Adrenal gland (tissue), 12 donors: ENCODE data around the gene PHC2. TPM values are rescaled to one million over a fixed set of nuclear protein-coding genes. Genes with fewer than 3 reads are reported as not detected.

Experiments
- DNase-seq, 7 donors: peaks; one replicate each; pipeline ENCODE4 v3.0.0-alpha.2; 2019 to 2020
- H3K27ac ChIP-seq, 5 donors: fragments of 200-600 bp; sonication (generic) in 4 of 5; 1 replicate in 3 of 5; 2 replicates in 2 of 5; pipeline versions ENCODE4 v1.5.1 to v1.8.0; 2016 to 2020; ENCODE audit warnings: mild to moderate bottlenecking in 1 of 5
- H3K27me3 ChIP-seq: fragments of 200-600 bp; 2 replicates; pipeline ENCODE4 v1.8.0; 2021
- H3K36me3 ChIP-seq, 2 donors: fragments of 200-600 bp; replicated peaks in 1 of 2; 1 replicate in 1 of 2; 2 replicates in 1 of 2; pipeline versions ENCODE4 v1.5.1 to v1.8.0; 2018 to 2022
- H3K4me1 ChIP-seq, 2 donors: fragments of 200-600 bp; replicated peaks in 1 of 2; 1 replicate in 1 of 2; 2 replicates in 1 of 2; pipeline versions ENCODE4 v1.5.1 to v1.8.0; 2018 to 2021
- H3K4me3 ChIP-seq, 4 donors: fragments of 200-600 bp; sonication (generic) in 3 of 4; one replicate each; pipeline ENCODE4 v1.5.1; 2016 to 2018
- H3K9me3 ChIP-seq, 3 donors: fragments of 200-600 bp; sonication (generic) in 1 of 3; replicated peaks in 1 of 3; 1 replicate in 2 of 3; 2 replicates in 1 of 3; pipeline versions ENCODE4 v1.5.1 to v1.8.0; 2016 to 2021
- POLR2A ChIP-seq, 2 donors: fragments of 450-650 bp; IDR thresholded peaks; one replicate each; pipeline ENCODE4 v1.6.1; 2017; ENCODE audit warnings: antibody characterized with exemption in 2 of 2, mild to moderate bottlenecking in 2 of 2, moderate library complexity in 1 of 2
- WGBS, 4 donors: extraction: QIAGEN DNeasy Blood & Tissue Kit in 2 of 4; methylation state at CpG; one replicate each; pipeline versions ENCODE4 v1.1.5 to v1.1.7; 2013 to 2017; 5-methylcytosine and 5-hydroxymethylcytosine counted together
- intact Hi-C, 2 donors: fragments of 100-400 bp; cut with DNase I; formaldehyde crosslinking; loops; one replicate each; pipeline versions ENCODE4 v1.14.1 to v1.15.0; 2022 to 2023
- polyA plus RNA-seq, 3 donors: library from polyadenylated mRNA; stranded (reverse); fragments of 200-250 nt in 2 of 3; fragments of 350-450 nt in 1 of 3; fragmentation: Illumina TruSeq in 1 of 3; extraction: RNeasy Lipid Tissue Mini Kit (QIAGEN cat#74804) in 1 of 3; gene quantifications; one replicate each; pipeline ENCODE4 v1.2.3, GENCODE V29; 2013 to 2014
- total RNA-seq, 9 donors: library from RNA; depleted of rRNA in 4 of 9; stranded (reverse); fragments of >200 nt in 4 of 9; fragments of 120-200 nt in 1 of 9; fragmentation: NEBNext Ultra II Directional in 1 of 9; extraction: Animal tissue kit (Norgen Biotek cat#: 25700) in 1 of 9; gene quantifications; one replicate each; pipeline versions ENCODE4 v1.1.0 to v1.2.4, GENCODE V29; 2013 to 2023
- TF ChIP-seq, protein P1 (sequence below), 6 experiments: fragments of 450-650 bp in 4 of 6; fragments of 200-600 bp in 2 of 6; sonication (generic) in 1 of 6; IDR thresholded peaks; 1 replicate in 5 of 6; 2 replicates in 1 of 6; pipeline versions ENCODE4 v1.5.1 to v1.8.0; 2016 to 2021; ENCODE audit warnings: antibody characterized with exemption in 6 of 6, mild to moderate bottlenecking in 2 of 6, moderate library complexity in 1 of 6
- donor health status: healthy with polysubstance abuse.
- donor health status: Bipolar disorder and iron deficiency.
- donor health status: DM: yes; HTN: yes; CAD: no.
- donor health status: DM: no; HTN: no; CAD: no.
- donor health status: DM: no; HTN: no; CAD: no.
- donor health status: DM: yes; HTN: yes; CAD: no.

PHC2 gene
- total and polyA plus RNA-seq, 12 donors, result 24.9 to 164 (median 112) TPM

GRCh38 chr1:33341190-33341589 lies 89.7 kb downstream of the PHC2 start:
- Histone ChIP-seq H3K4me1 (peaks cover 81 to 100% of the 10 kb centered on the region in 2 donors), H3K4me3 (peak overlapping the region in 1 of 4 donors; percentile 21), H3K9me3 (no peaks in the 10 kb centered on the region), H3K27ac (peak overlapping the region in 4 of 5 donors; percentile 4 to 97 (median 56)), H3K27me3 (no peaks in the 10 kb centered on the region), H3K36me3 (peaks cover 0 to 8% of the 10 kb centered on the region in 2 donors)
- TF ChIP-seq, protein P1, sequence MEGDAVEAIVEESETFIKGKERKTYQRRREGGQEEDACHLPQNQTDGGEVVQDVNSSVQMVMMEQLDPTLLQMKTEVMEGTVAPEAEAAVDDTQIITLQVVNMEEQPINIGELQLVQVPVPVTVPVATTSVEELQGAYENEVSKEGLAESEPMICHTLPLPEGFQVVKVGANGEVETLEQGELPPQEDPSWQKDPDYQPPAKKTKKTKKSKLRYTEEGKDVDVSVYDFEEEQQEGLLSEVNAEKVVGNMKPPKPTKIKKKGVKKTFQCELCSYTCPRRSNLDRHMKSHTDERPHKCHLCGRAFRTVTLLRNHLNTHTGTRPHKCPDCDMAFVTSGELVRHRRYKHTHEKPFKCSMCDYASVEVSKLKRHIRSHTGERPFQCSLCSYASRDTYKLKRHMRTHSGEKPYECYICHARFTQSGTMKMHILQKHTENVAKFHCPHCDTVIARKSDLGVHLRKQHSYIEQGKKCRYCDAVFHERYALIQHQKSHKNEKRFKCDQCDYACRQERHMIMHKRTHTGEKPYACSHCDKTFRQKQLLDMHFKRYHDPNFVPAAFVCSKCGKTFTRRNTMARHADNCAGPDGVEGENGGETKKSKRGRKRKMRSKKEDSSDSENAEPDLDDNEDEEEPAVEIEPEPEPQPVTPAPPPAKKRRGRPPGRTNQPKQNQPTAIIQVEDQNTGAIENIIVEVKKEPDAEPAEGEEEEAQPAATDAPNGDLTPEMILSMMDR (IDR thresholded peaks at IDR 0.05), result no peak
- intact Hi-C loops, result no loop called here
- peak in 1 of 7 donors; percentile 11 for DNase-seq
- WGBS, 4 donors, result 71 to 79% (median 74%) methylated on average over 6 of the region's 6 CpGs

GRCh38 chr1:33339413-33339812 lies 91.5 kb downstream of the PHC2 start:
- Histone ChIP-seq H3K9me3 (no peaks in the 10 kb centered on the region), H3K4me1 (peaks cover 81 to 100% of the 10 kb centered on the region in 2 donors), H3K27me3 (no peaks in the 10 kb centered on the region), H3K4me3 (no peak overlapping the region), H3K27ac (peak overlapping the region; percentile 62 to 97 (median 68)), H3K36me3 (peaks cover 0 to 12% of the 10 kb centered on the region in 2 donors)
- peak in 1 of 7 donors; percentile 43 for DNase-seq
- WGBS, 4 donors, result 24 to 56% (median 46%) methylated on average over 2 of the region's 2 CpGs
- intact Hi-C loops, result no loop called here
- TF ChIP-seq POLR2A (IDR thresholded peaks at IDR 0.05), result no peak
- TF ChIP-seq, protein P1 (IDR thresholded peaks at IDR 0.05), result no peak

DNA sequence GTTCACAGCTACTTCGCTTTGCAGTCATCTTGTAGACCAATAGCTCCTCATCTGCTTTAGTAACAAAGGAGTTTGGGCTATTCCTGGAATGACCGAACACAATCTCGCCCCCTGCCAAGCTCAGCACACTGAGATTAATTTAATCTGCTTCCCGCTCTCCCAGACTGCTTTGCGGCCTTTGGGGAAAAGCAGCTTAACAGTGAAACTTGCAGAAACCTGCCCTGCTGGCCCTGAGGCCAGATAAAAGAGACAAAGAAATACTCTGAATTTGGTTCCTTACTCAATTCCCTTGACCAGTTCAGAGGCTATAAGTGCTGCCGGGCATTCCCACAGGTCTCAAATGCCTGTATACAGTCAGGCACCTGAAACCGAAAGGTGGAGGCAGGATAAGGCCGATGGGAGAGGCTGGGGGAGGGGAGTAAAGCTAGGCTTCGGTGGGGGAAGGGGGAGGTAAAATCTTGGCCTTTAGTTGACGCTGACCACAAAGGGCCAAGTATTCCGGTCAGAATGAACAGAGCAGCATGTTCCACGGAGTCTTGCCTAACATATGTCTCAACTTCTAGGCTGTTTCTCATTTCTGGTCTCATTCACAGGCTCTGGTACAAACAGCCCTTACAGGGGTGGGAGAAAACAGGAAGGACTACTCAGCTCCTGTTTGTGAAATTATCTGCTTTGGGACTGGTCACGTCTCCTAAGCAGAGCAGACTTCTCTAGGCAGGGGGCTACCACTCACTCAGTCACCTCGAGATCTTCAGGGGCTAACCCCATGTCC lies 92.3 kb downstream of the PHC2 start:
- Histone ChIP-seq H3K4me1 (peaks cover 80 to 100% of the 10 kb centered on the region in 2 donors), H3K4me3 (peak overlapping the region in 1 of 4 donors; percentile 2), H3K27me3 (no peaks in the 10 kb centered on the region), H3K9me3 (no peaks in the 10 kb centered on the region), H3K27ac (peak overlapping the region; percentile 62 to 97 (median 81)), H3K36me3 (peaks cover 0 to 14% of the 10 kb centered on the region in 2 donors)
- intact Hi-C loops, result no loop called here
- peak; percentile 14 to 30 for TF ChIP-seq POLR2A (IDR thresholded peaks at IDR 0.05)
- TF ChIP-seq, protein P1 (IDR thresholded peaks at IDR 0.05), result no peak
- 36 to 43% (median 39%) methylated on average over 12 to 14 of the region's 14 CpGs for WGBS, 4 donors
- peak in 5 of 7 donors; percentile 50 to 76 (median 62) for DNase-seq

GRCh38 chr1:33338048-33338439 lies 92.9 kb downstream of the PHC2 start:
- no peak for TF ChIP-seq POLR2A (IDR thresholded peaks at IDR 0.05)
- TF ChIP-seq, protein P1 (IDR thresholded peaks at IDR 0.05), result no peak
- Histone ChIP-seq H3K36me3 (peaks cover 0 to 18% of the 10 kb centered on the region in 2 donors), H3K4me3 (peak overlapping the region in 1 of 4 donors; percentile 5), H3K9me3 (no peaks in the 10 kb centered on the region), H3K27me3 (no peaks in the 10 kb centered on the region), H3K4me1 (peaks cover 81 to 100% of the 10 kb centered on the region in 2 donors), H3K27ac (peak overlapping the region; percentile 62 to 97 (median 81))
- WGBS, 4 donors, result 5 to 19% (median 9%) methylated on average over 1 of the region's 1 CpG
- intact Hi-C loops, result no loop called here
- peak in 3 of 7 donors; percentile 15 to 56 (median 40) for DNase-seq
